GM19452 (cell line): ENCODE results near the gene NUAK2.

Experiments
- ATAC-seq: cut with Tn5 transposase; IDR thresholded peaks from one replicate; pipeline ENCODE4 v1.9.1; 2021; ENCODE audit not compliant: unreplicated experiment

The NUAK2 gene

GRCh38 chr1:205346956-205347574, 25.5 kb upstream of the NUAK2 start:
- ATAC-seq: no peak

- no peak for ATAC-seq
These were observed 24.2 kb upstream of the NUAK2 start for GRCh38 chr1:205345761-205346160.

GRCh38 chr1:205344066-205344928, 22.8 kb upstream of the NUAK2 start:
- ATAC-seq: no peak

- ATAC-seq: no peak
These were observed 22.0 kb upstream of the NUAK2 start for GRCh38 chr1:205343431-205344065.

GRCh38 chr1:205342986-205343385, 21.4 kb upstream of the NUAK2 start:
- no peak for ATAC-seq

GRCh38 chr1:205340676-205341075, 19.1 kb upstream of the NUAK2 start:
- ATAC-seq: no peak

GRCh38 chr1:205339717-205340116, 18.2 kb upstream of the NUAK2 start:
- peak; percentile 84 for ATAC-seq

- no peak for ATAC-seq
These were observed 17.7 kb upstream of the NUAK2 start for GRCh38 chr1:205339197-205339702.

- no peak for ATAC-seq
These were observed 16.5 kb upstream of the NUAK2 start for GRCh38 chr1:205338011-205338410.

GRCh38 chr1:205337481-205337880, 15.9 kb upstream of the NUAK2 start:
- ATAC-seq: no peak

GRCh38 chr1:205335692-205336091, 14.1 kb upstream of the NUAK2 start:
- ATAC-seq: no peak

GRCh38 chr1:205332015-205332791, 10.7 kb upstream of the NUAK2 start:
- no peak for ATAC-seq

- ATAC-seq: no peak
These were observed 8.6 kb upstream of the NUAK2 start for GRCh38 chr1:205330150-205330549.

- no peak for ATAC-seq
These were observed 8.2 kb upstream of the NUAK2 start for GRCh38 chr1:205329719-205330118.

- ATAC-seq: no peak
These were observed 6.9 kb upstream of the NUAK2 start for GRCh38 chr1:205328476-205328875.

GRCh38 chr1:205326812-205327466, 5.4 kb upstream of the NUAK2 start:
- ATAC-seq: no peak

- no peak for ATAC-seq
These were observed 3.9 kb upstream of the NUAK2 start for GRCh38 chr1:205325334-205325884.

GRCh38 chr1:205324781-205325180, 3.2 kb upstream of the NUAK2 start:
- ATAC-seq: no peak

- no peak for ATAC-seq
These were observed 2.2 kb upstream of the NUAK2 start for GRCh38 chr1:205323794-205324193.

- no peak for ATAC-seq
These were observed 376 bp upstream of the NUAK2 start for GRCh38 chr1:205321959-205322283.
